Ishikawa (cell line): ENCODE results near the gene ZNF99.

Experiments used
- CEBPB ChIP-seq: IDR thresholded peaks from 2 replicates; pipeline ENCODE4 v1.6.1; 2012
- CREB1 ChIP-seq: IDR thresholded peaks from 2 replicates; pipeline ENCODE4 v1.6.1; 2012; ENCODE audit warnings: low read depth
- EGR1 ChIP-seq: IDR thresholded peaks from 2 replicates; pipeline ENCODE4 v1.6.1; 2012
- EP300 ChIP-seq: IDR thresholded peaks from 2 replicates; pipeline ENCODE4 v1.6.1; 2012; ENCODE audit warnings: borderline replicate concordance
- FOXM1 ChIP-seq: IDR thresholded peaks from 2 replicates; pipeline ENCODE4 v1.6.1; 2012; ENCODE audit warnings: low read depth, borderline replicate concordance
- NFIC ChIP-seq: IDR thresholded peaks from 2 replicates; pipeline ENCODE4 v1.6.1; 2012
- RAD21 ChIP-seq: IDR thresholded peaks from 2 replicates; pipeline ENCODE4 v1.6.1; 2012; ENCODE audit warnings: low read depth
- REST ChIP-seq: IDR thresholded peaks from 2 replicates; pipeline ENCODE4 v1.6.1; 2012; ENCODE audit warnings: low read depth, mild to moderate bottlenecking
- TAF1 ChIP-seq: IDR thresholded peaks from 2 replicates; pipeline ENCODE4 v1.6.1; 2012; ENCODE audit warnings: low read depth, mild to moderate bottlenecking
- TCF12 ChIP-seq: IDR thresholded peaks from 2 replicates; pipeline ENCODE4 v1.6.1; 2012; ENCODE audit warnings: low read depth
- TEAD4 ChIP-seq: IDR thresholded peaks from 2 replicates; pipeline ENCODE4 v1.6.1; 2012
- USF1 ChIP-seq: IDR thresholded peaks from 2 replicates; pipeline ENCODE4 v1.6.1; 2012
- YY1 ChIP-seq: IDR thresholded peaks from 2 replicates; pipeline ENCODE4 v1.6.1; 2012; ENCODE audit warnings: low read depth
- ZBTB7A ChIP-seq: IDR thresholded peaks from 2 replicates; pipeline ENCODE4 v1.6.1; 2012; ENCODE audit warnings: low read depth
- TF ChIP-seq, protein P1 (sequence below): IDR thresholded peaks from 2 replicates; pipeline ENCODE4 v1.6.1; 2012

ZNF99 gene

GRCh38 chr19:22735911-22736645 is 47.9 kb downstream of the ZNF99 start:
- TF ChIP-seq REST, result no peak
- no peak for TF ChIP-seq YY1
- no peak for TF ChIP-seq USF1

- no peak for TF ChIP-seq REST
- TF ChIP-seq CEBPB, result no peak
- TF ChIP-seq EP300, result no peak
- no peak for TF ChIP-seq TAF1
- TF ChIP-seq, protein P1, sequence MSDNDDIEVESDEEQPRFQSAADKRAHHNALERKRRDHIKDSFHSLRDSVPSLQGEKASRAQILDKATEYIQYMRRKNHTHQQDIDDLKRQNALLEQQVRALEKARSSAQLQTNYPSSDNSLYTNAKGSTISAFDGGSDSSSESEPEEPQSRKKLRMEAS, result no peak
- no peak for TF ChIP-seq TCF12
- TF ChIP-seq RAD21, result no peak
- no peak for TF ChIP-seq TEAD4
- TF ChIP-seq EGR1, result no peak
- no peak for TF ChIP-seq YY1
- no peak for TF ChIP-seq FOXM1
These were observed 50.3 kb downstream of the ZNF99 start for GRCh38 chr19:22733691-22734090.

- TF ChIP-seq, protein P1, result no peak
- TF ChIP-seq EP300 (no peak), CEBPB (no peak), ZBTB7A (no peak), CREB1 (no peak), TCF12 (no peak), YY1 (no peak), TAF1 (no peak), NFIC (no peak), RAD21 (no peak), TEAD4 (no peak), EGR1 (no peak), REST (no peak), USF1 (no peak), FOXM1 (no peak)
These were observed 75.0 kb downstream of the ZNF99 start for GRCh38 chr19:22708983-22709382.
